Activated naive CD4-positive, alpha-beta T cell treated with anti-CD3 and anti-CD28 coated beads, Interleukin-2, amount 10 ng/mL, durations not matched to agents 7 days and 5 days (primary cell): Measurements from ENCODE around the gene KRTAP4-11.
"Not testable (repeated sequence)": the region's sequence is repeated elsewhere in the genome, so short reads cannot be mapped to it uniquely, and the experiment has no call there.

ENCODE experiments used
- CTCF ChIA-PET: fragments of 350-600 bp; sonication (Branson Sonifier 250); formaldehyde crosslinking; loops from one replicate; lab custom pipeline; 2021; ENCODE audit warnings: antibody characterized with exemption; lab: Charles Lee
- DNase-seq: peaks from one replicate; pipeline ENCODE4 v3.0.0-alpha.2; 2020
- H3K27ac Mint-ChIP-seq: one replicate; pipeline ENCODE4 v1.8.0; 2021; ENCODE audit warnings: mild to moderate bottlenecking, moderate library complexity, mixed read lengths
- H3K27me3 Mint-ChIP-seq: one replicate; pipeline ENCODE4 v1.8.0; 2021; ENCODE audit warnings: mild to moderate bottlenecking, mixed read lengths
- H3K36me3 Mint-ChIP-seq: one replicate; pipeline ENCODE4 v1.8.0; 2021; ENCODE audit warnings: mixed read lengths
- H3K4me1 Mint-ChIP-seq: one replicate; pipeline ENCODE4 v1.8.0; 2021; ENCODE audit warnings: mixed read lengths
- H3K4me3 Mint-ChIP-seq: one replicate; pipeline ENCODE4 v1.8.0; 2021; ENCODE audit warnings: mild to moderate bottlenecking, moderate library complexity, mixed read lengths
- H3K9me3 Mint-ChIP-seq: one replicate; pipeline ENCODE4 v1.8.0; 2021; ENCODE audit warnings: mixed read lengths

KRTAP4-11 gene

DNA sequence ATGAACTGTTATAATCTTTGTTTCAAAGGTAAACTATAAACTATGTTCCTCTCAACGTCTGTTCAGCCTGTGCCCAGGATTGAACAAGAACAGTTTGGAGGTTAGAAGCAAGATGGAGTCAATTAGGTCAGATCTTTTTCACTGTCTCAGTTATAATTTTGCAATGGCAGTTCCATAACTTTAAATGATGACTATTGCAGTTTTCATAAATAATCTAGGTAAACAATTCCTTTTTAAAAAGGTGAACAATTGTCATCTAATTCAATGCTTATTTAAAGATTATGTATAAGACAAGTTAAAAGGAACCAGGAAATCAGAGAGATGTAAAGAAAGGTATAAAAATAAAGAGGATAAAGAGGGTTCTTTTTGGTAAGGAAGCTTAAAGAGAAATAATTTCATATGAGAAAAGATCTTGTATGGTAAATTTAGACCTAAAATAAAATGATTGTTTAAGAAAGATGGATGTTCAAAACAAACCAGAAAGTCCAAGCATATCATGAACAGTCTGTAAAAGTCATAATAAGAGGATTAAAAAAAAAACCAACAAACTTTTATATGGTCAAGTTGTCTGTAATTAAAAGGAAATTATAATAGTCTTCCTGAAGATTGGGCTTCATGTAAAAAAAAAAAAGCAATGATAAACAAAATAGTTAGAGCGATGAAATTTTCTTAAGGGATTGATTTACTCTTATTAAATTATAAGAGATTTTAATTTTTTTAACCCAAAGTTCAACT lies 6.9 kb downstream of the KRTAP4-11 start:
- Mint-ChIP-seq H3K36me3 (peaks cover 1% of the 10 kb centered on the region), H3K27ac (no peak overlapping the region), H3K4me3 (no peak overlapping the region), H3K27me3 (peaks cover 13% of the 10 kb centered on the region), H3K4me1 (peaks cover 6% of the 10 kb centered on the region), H3K9me3 (peaks cover 9% of the 10 kb centered on the region)
- CTCF ChIA-PET = no interaction called here
- DNase-seq = no peak

DNA sequence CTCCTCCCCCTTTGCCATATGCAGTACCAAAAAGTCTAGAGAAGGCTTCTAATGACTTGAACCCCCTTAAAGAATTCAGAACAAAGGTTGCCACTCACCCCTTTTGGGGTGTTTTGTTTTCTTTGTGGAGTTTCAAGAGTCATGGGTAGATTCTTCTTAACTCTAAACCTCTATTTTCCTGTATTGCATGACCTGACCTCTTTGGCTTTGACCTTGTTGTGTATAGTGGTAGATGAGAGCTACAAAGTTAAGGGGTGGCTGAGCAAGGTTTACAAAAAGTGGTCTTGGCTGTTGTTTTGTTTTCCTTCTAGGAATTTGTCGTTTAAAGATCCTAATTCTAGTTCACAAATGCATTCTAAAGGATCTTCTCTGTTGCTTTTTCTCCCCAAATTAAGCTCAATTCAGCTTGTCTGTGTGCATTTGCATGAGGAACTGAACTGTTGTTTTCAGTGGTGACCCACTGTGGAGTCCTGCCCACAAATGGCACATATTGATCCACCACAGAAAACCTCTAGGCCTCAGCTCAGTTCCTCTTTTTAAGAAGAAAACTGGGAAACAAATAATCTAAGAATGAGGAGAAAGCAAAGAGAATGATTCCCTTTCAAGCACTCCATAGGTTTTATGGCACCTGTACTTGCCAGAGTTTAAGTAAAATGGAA lies 9.3 kb downstream of the KRTAP4-11 start:
- H3K4me1 Mint-ChIP-seq, H3K4me3 Mint-ChIP-seq, H3K27ac Mint-ChIP-seq, DNase-seq, H3K36me3 Mint-ChIP-seq, CTCF ChIA-PET, H3K9me3 Mint-ChIP-seq: not testable (repeated sequence)
- peaks cover 10% of the 10 kb centered on the region for H3K27me3 Mint-ChIP-seq

DNA sequence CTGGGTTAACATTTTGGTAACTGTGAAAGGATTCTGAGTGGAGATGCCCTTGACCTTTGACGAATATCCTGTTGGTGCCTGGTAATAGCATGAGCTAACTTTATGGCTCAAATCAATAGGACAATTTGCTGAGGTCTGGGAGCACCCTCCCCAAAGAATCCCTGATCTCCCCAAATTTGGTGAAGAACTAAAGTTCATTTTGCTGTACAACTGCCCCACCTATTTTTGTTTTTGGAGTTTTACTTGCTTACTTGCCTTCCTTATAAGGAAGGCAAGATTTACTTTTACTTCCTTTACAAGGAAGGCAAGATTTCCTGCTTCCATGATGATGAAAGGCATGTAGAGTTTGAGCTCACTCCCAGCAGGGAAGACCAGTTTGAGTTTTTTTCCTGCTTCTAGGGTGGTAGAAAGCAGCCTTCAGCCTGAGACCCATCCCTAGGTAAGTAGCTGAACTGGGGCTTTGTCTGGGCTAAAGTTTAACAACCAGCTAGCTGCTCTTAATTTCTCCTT lies 10.2 kb downstream of the KRTAP4-11 start:
- no peak overlapping the region for H3K4me3 Mint-ChIP-seq
- H3K27me3 Mint-ChIP-seq = peaks cover 10% of the 10 kb centered on the region
- peaks cover 6% of the 10 kb centered on the region for H3K4me1 Mint-ChIP-seq
- H3K27ac Mint-ChIP-seq = no peak overlapping the region
- no peak for DNase-seq
- CTCF ChIA-PET = no interaction called here
- H3K9me3 Mint-ChIP-seq = peaks cover 7% of the 10 kb centered on the region
- H3K36me3 Mint-ChIP-seq = peaks cover 1% of the 10 kb centered on the region

DNA sequence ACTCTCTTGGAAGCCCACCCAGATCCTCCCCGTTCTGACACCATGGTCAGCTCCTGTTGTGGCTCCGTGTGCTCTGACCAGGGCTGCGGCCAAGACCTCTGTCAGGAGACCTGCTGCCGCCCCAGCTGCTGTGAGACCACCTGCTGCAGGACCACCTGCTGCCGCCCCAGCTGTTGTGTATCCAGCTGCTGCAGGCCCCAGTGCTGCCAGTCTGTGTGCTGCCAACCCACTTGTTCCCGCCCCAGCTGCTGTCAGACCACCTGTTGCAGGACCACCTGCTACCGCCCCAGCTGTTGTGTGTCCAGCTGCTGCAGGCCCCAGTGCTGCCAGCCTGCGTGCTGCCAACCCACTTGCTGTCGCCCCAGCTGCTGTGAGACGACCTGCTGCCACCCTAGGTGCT lies 12.8 kb downstream of the KRTAP4-11 start, which contains the start of gene KRTAP4-9:
TSS of gene KRTAP4-9 (plus strand) at position 43 of the 400 bp plus-strand sequence. CDS start at position 43, 0 bp downstream.
- CTCF ChIA-PET, H3K4me1 Mint-ChIP-seq, H3K27ac Mint-ChIP-seq, DNase-seq, H3K36me3 Mint-ChIP-seq, H3K9me3 Mint-ChIP-seq, H3K4me3 Mint-ChIP-seq: not testable (repeated sequence)
- peaks cover 15% of the 10 kb centered on the region for H3K27me3 Mint-ChIP-seq

DNA sequence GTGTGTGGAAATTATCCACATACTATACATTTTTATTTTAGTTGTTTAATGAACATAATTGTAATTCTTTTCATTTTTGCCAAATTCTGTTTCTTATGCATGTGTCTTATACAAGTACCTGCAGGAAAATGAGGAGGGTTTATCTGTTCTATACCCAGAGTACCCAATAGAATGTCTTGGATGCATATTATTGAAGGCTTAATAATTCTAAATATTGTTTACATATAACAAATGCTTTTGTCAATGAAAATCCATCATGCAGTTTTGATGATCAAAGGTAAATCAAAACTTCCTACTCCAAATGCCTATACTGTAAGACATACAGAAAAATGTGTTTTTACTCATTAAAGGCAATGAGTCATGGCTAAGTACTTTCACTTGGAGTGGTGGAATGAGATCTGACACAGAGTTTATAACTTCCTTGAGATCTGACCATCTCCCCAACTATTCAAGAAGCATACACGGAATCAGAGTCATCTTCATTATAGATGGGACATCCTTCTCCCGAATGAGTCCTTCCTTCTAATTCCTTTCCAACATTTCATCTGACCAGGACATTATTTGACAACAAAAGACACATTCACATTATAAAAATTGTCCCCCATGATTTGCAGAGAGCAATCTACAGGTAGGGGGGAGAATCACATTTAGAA lies 13.7 kb downstream of the KRTAP4-11 start:
- H3K4me3 Mint-ChIP-seq, DNase-seq, H3K27me3 Mint-ChIP-seq, H3K9me3 Mint-ChIP-seq, H3K36me3 Mint-ChIP-seq, CTCF ChIA-PET, H3K4me1 Mint-ChIP-seq, H3K27ac Mint-ChIP-seq: not testable (repeated sequence)

DNA sequence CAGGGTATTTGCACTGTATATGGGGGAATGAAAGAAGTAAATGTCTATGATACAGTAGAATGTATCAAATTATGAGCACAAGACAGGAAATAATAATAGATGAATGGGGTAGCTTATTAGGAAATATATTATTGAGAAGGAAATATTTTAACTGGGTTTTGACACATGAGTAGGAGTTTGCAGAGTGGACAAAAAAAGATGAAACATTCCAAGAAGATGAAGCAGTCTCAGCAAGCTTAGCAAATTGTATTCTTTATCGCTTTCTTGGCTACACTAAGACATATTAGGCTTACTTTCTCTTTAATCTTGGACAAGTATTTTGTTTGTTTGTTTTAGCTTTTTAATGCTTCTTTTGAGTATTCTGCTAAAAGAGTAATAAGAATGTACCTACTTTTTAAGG lies 14.3 kb downstream of the KRTAP4-11 start:
- DNase-seq = no peak

DNA sequence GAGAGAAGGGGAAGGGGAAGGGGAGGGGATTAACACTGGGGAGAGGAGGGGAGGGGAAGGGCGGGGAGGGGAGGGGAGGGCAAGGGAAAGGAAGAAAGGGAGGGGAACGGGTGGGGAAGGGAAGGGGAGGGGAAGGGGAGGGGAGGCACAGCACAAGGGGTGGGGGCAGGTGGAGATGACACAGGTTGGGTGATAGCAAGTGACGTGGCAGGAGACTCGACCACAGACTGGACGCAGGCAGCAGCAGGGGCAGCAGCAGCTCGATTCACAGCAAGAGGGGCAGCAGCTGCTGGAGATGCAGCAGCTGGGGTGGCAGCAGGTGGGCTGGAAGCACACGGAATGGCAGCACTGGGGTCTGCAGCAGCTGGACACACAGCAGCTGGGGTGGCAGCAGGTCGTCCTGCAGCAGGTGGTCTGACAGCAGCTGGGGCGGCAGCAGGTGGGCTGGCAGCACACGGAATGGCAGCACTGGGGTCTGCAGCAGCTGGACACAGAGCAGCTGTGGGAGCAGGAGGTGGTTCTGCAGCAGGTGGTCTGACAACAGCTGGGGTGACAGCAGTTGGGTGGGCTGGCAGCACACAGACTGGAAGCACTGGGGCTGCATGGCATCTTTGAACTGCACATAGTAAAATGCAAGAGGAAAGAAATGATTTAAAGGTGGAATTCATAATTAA lies 16.4 kb downstream of the KRTAP4-11 start, which contains the start of gene KRTAP4-16:
TSS of gene KRTAP4-16 (minus strand) at position 624 of the 674 bp plus-strand sequence. CDS start at position 624, 0 bp downstream.
- peaks cover 13% of the 10 kb centered on the region for H3K27me3 Mint-ChIP-seq
- no peaks in the 10 kb centered on the region for H3K4me1 Mint-ChIP-seq
- no peaks in the 10 kb centered on the region for H3K36me3 Mint-ChIP-seq
- no peak within 1 kb of the TSS for H3K27ac Mint-ChIP-seq
- no peak for DNase-seq
- CTCF ChIA-PET = no interaction called here
- no peak within 1 kb of the TSS for H3K4me3 Mint-ChIP-seq
- no peaks in the 10 kb centered on the region for H3K9me3 Mint-ChIP-seq

More for the DNA sequence above, 14.3 kb downstream of the KRTAP4-11 start:
- peaks cover 6% of the 10 kb centered on the region for H3K4me1 Mint-ChIP-seq
- H3K36me3 Mint-ChIP-seq = no peaks in the 10 kb centered on the region
- no peak overlapping the region for H3K4me3 Mint-ChIP-seq
- H3K9me3 Mint-ChIP-seq = peaks cover 5% of the 10 kb centered on the region
- CTCF ChIA-PET = no interaction called here
- H3K27me3 Mint-ChIP-seq = peaks cover 10% of the 10 kb centered on the region
- H3K27ac Mint-ChIP-seq = no peak overlapping the region

DNA sequence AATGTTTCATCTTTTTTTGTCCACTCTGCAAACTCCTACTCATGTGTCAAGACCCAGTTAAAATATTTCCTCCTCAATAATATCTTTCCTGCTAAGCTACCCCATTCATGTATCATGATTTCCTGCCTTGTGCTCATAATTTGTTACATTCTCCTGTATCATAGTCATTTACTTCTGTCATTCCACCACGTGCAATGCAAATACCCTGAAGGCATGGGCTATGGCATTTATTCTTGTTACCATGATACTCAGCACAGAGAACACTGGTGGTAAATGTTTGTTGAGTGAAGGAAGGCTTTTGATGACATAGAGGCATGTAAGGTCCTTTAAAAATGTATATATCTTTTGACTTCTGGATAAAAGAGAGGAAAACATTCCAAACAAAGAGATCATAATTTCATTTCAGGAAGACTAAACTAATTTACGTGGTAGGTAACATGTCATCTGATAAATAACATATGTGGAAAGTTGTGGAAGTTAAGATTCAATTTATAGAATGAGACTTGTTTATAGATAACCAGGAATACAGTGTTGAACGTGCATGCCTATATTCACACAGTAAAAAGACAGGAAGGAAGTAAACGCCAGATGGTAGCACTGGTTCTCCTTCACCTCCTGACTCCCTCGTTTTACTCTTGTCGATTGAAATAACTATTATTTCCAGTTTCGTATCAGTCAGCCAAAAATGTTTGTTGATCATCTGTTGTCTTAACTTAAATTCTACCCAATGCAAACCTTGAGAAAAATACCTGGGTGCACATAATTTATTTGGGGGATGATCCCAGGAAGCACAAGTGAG lies 18.3 kb downstream of the KRTAP4-11 start:
- H3K27ac Mint-ChIP-seq, H3K36me3 Mint-ChIP-seq, H3K27me3 Mint-ChIP-seq, H3K4me1 Mint-ChIP-seq, H3K4me3 Mint-ChIP-seq, H3K9me3 Mint-ChIP-seq, DNase-seq, CTCF ChIA-PET: not testable (repeated sequence)

DNA sequence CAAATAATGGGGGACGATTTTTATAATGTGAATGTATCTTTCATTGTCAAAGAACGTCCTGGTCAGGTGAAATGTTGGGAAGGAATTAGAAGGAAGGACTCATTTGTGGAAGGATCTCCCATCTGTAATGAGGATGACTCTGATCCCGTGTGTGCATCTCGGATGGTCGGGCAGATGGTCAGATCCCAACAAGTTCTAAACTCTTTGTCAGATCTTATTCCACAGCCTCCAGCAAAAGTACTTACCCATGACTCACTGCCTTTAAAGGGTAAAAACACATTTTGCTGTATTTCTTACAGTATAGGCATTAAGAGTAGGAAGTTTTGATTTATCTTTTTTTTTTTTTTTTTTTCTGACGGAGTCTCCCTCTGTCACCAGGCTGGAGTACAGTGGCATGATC lies 19.7 kb downstream of the KRTAP4-11 start:
- Mint-ChIP-seq H3K27me3 (peaks cover 16% of the 10 kb centered on the region), H3K9me3 (no peaks in the 10 kb centered on the region), H3K36me3 (no peaks in the 10 kb centered on the region), H3K4me1 (no peaks in the 10 kb centered on the region), H3K4me3 (no peak overlapping the region), H3K27ac (no peak overlapping the region)
- CTCF ChIA-PET = no interaction called here
- DNase-seq = no peak

DNA sequence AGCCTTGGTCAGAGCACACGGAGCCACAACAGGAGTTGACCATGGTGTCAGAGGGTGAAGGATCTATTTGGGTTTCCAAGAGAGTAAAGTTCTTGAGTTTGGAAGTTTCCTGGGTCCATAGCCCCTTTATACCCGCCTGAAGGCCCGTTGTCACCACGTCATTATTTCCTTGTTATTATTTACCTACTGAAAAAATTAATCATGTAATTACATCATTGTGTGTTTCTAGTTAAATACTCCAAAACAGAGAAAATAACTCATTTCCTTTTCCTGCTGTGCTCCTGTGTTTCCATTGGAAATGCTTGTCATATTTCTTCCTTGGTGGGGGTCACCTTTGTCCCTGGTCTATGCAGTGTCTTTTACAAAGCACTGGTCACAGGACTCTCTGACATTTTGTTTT lies 20.1 kb downstream of the KRTAP4-11 start, which contains the start of gene KRTAP4-8:
TSS of gene KRTAP4-8 (minus strand) at position 101 of the 400 bp plus-strand sequence. CDS start at position 43, 58 bp downstream.
- no peak within 1 kb of the TSS for H3K27ac Mint-ChIP-seq
- no peak within 1 kb of the TSS for H3K4me3 Mint-ChIP-seq
- no peak for DNase-seq
- CTCF ChIA-PET = no interaction called here
- H3K4me1 Mint-ChIP-seq = no peaks in the 10 kb centered on the region
- H3K27me3 Mint-ChIP-seq = peaks cover 16% of the 10 kb centered on the region
- H3K9me3 Mint-ChIP-seq = peaks cover 1% of the 10 kb centered on the region
- H3K36me3 Mint-ChIP-seq = no peaks in the 10 kb centered on the region

DNA sequence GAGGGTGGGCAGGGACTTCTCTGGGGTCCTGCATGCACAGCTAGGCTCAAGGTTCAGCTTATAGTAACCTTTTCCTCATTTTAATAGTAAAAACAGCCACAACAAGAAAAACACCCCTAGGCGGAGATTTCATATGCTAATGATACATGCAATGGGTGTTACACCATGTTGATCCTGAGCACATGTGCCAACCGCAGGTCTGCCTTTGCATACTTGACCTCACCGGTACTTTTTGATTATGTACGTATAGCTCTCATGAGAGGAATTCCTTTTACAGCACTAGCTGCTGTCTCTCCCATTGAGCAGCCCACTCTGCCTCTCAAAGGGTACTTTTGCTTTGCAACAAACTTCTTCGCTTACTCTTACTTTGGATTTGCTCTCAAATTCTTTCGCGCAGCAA lies 22.1 kb downstream of the KRTAP4-11 start:
- no peaks in the 10 kb centered on the region for H3K36me3 Mint-ChIP-seq
- H3K4me3 Mint-ChIP-seq = no peak overlapping the region
- CTCF ChIA-PET = no interaction called here
- no peaks in the 10 kb centered on the region for H3K4me1 Mint-ChIP-seq
- peaks cover 3% of the 10 kb centered on the region for H3K9me3 Mint-ChIP-seq
- no peak for DNase-seq
- H3K27me3 Mint-ChIP-seq = peaks cover 12% of the 10 kb centered on the region
- no peak overlapping the region for H3K27ac Mint-ChIP-seq

DNA sequence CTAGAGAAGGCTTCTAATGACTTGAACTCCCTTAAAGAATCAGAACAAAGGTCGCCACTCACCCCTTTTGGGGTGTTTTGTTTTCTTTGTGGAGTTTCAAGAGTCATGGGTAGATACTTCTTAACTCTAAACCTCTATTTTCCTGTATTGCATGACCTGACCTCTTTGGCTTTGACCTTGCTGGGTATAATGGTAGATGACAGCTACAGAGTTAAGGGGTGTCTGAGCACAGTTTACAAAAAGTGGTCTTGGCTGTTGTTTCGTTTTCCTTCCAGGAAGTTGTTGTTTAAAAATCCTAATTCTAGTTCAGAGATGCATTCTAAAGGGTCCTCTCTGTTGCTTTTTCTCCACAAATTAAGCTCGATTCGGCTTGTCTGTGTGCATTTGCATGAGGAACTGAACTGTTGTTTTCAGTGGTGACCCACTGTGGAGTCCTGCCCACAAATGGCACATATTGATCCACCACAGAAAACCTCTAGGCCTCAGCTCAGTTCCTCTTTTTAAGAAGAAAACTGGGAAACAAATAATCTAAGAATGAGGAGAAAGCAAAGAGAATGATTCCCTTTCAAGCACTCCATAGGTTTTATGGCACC lies 29.3 kb downstream of the KRTAP4-11 start:
- H3K4me1 Mint-ChIP-seq, H3K4me3 Mint-ChIP-seq, H3K36me3 Mint-ChIP-seq, CTCF ChIA-PET, H3K9me3 Mint-ChIP-seq, H3K27ac Mint-ChIP-seq, DNase-seq: not testable (repeated sequence)
- peaks cover 11% of the 10 kb centered on the region for H3K27me3 Mint-ChIP-seq
